Esophagus muscularis mucosa (tissue), 4 donors: ENCODE measurements around the gene ARL6IP4.

Experiments used
- CTCF ChIP-seq, 3 experiments: fragments of 200-600 bp in 2 of 3; fragments of 450-650 bp in 1 of 3; sonication (generic) in 2 of 3; IDR thresholded peaks; one replicate each; pipeline ENCODE4 v1.5.1; 2017 to 2019; ENCODE audit warnings: antibody characterized with exemption in 3 of 3, mild to moderate bottlenecking in 2 of 3, moderate library complexity in 1 of 3
- EP300 ChIP-seq: sonication (generic); formaldehyde crosslinking; IDR thresholded peaks from one replicate; pipeline ENCODE4 v1.6.1; 2017; ENCODE audit warnings: antibody characterized with exemption
- POLR2A ChIP-seq: fragments of 450-650 bp; IDR thresholded peaks from one replicate; pipeline ENCODE4 v1.6.1; 2017; ENCODE audit warnings: antibody characterized with exemption, moderate library complexity, mild to moderate bottlenecking, low read depth
- POLR2AphosphoS5 ChIP-seq, 2 donors: sonication (generic); formaldehyde crosslinking; IDR thresholded peaks; one replicate each; pipeline ENCODE4 v1.6.1; 2017; ENCODE audit warnings: antibody characterized with exemption in 2 of 2

GRCh38 chr12:122963941-122964265 lies 16.6 kb upstream of the ARL6IP4 start:
- TF ChIP-seq CTCF (IDR thresholded peaks at IDR 0.05) (no peak), EP300 (no peak), POLR2AphosphoS5 (IDR thresholded peaks at IDR 0.05) (no peak), POLR2A (no peak)
